HEK293 (cell line): Measurements from ENCODE around the gene TOR1A.
A peak's percentile ranks its signal among the peaks of the same experiment; 100 is the strongest.

ENCODE experiments used
- ATF2 ChIP-seq: fragments of 450-650 bp; formaldehyde crosslinking; IDR thresholded peaks from 2 replicates; pipeline ENCODE4 v1.5.1; 2016; ENCODE audit warnings: missing biosample characterization, missing genetic modification characterization, low read depth
- FEZF1 ChIP-seq: fragments of 450-650 bp; formaldehyde crosslinking; IDR thresholded peaks from 2 replicates; pipeline ENCODE4 v1.5.1; 2016; ENCODE audit warnings: missing biosample characterization, missing genetic modification characterization
- IKZF3 ChIP-seq: fragments of 450-650 bp; IDR thresholded peaks from 2 replicates; pipeline ENCODE4 v1.5.0; 2018; ENCODE audit warnings: missing biosample characterization, mild to moderate bottlenecking, missing genetic modification characterization, moderate library complexity
- SALL2 ChIP-seq: fragments of 450-650 bp; formaldehyde crosslinking; IDR thresholded peaks from 2 replicates; pipeline ENCODE4 v1.5.0; 2017; ENCODE audit warnings: missing biosample characterization, mild to moderate bottlenecking, missing genetic modification characterization, borderline replicate concordance
- TSHZ1 ChIP-seq: fragments of 450-650 bp; formaldehyde crosslinking; IDR thresholded peaks from 2 replicates; pipeline ENCODE4 v1.5.1; 2016; ENCODE audit warnings: missing biosample characterization, missing genetic modification characterization, borderline replicate concordance
- ZFP3 ChIP-seq: fragments of 450-650 bp; formaldehyde crosslinking; IDR thresholded peaks from 2 replicates; pipeline ENCODE4 v1.5.1; 2016; ENCODE audit warnings: low read depth, missing biosample characterization, missing genetic modification characterization
- ZNF23 ChIP-seq: fragments of 450-650 bp; formaldehyde crosslinking; IDR thresholded peaks from 2 replicates; pipeline ENCODE4 v1.5.1; 2016; ENCODE audit warnings: missing biosample characterization, missing genetic modification characterization, borderline replicate concordance
- ZNF266 ChIP-seq: fragments of 450-650 bp; formaldehyde crosslinking; IDR thresholded peaks from 2 replicates; pipeline ENCODE4 v1.5.1; 2016; ENCODE audit warnings: missing biosample characterization, missing genetic modification characterization, low read depth
- ZNF280C ChIP-seq: fragments of 450-650 bp; formaldehyde crosslinking; IDR thresholded peaks from 2 replicates; pipeline ENCODE4 v1.5.1; 2016; ENCODE audit warnings: missing biosample characterization, missing genetic modification characterization
- ZNF324 ChIP-seq: fragments of 450-650 bp; formaldehyde crosslinking; IDR thresholded peaks from 2 replicates; pipeline ENCODE4 v1.5.1; 2016; ENCODE audit warnings: missing biosample characterization, missing genetic modification characterization
- ZNF473 ChIP-seq: fragments of 450-650 bp; formaldehyde crosslinking; IDR thresholded peaks from 2 replicates; pipeline ENCODE4 v1.5.1; 2017; ENCODE audit warnings: missing biosample characterization, missing genetic modification characterization
- ZNF513 ChIP-seq: fragments of 450-650 bp; IDR thresholded peaks from 2 replicates; pipeline ENCODE4 v1.5.1; 2018; ENCODE audit warnings: missing biosample characterization, missing genetic modification characterization
- ZNF548 ChIP-seq: fragments of 450-650 bp; formaldehyde crosslinking; IDR thresholded peaks from 2 replicates; pipeline ENCODE4 v1.5.1; 2016; ENCODE audit warnings: missing biosample characterization, missing genetic modification characterization
- ZNF596 ChIP-seq: fragments of 450-650 bp; IDR thresholded peaks from 2 replicates; pipeline ENCODE4 v1.5.0; 2018; ENCODE audit warnings: missing biosample characterization, mild to moderate bottlenecking, missing genetic modification characterization, moderate library complexity
- ZNF623 ChIP-seq: fragments of 450-650 bp; formaldehyde crosslinking; IDR thresholded peaks from 2 replicates; pipeline ENCODE4 v1.5.1; 2016; ENCODE audit warnings: missing biosample characterization, missing genetic modification characterization
- ZNF704 ChIP-seq: fragments of 450-650 bp; formaldehyde crosslinking; IDR thresholded peaks from 2 replicates; pipeline ENCODE4 v1.5.1; 2016; ENCODE audit warnings: missing biosample characterization, missing genetic modification characterization
- ZSCAN16 ChIP-seq: fragments of 450-650 bp; formaldehyde crosslinking; IDR thresholded peaks from 2 replicates; pipeline ENCODE4 v1.5.1; 2016; ENCODE audit warnings: missing biosample characterization, missing genetic modification characterization
- TF ChIP-seq, protein P1 (sequence below): fragments of 450-650 bp; formaldehyde crosslinking; IDR thresholded peaks from 2 replicates; pipeline ENCODE4 v1.5.1; 2016; ENCODE audit warnings: missing biosample characterization, missing genetic modification characterization
- TF ChIP-seq, protein P2 (sequence below): IDR thresholded peaks from 2 replicates; pipeline ENCODE4 v1.6.1; 2011; ENCODE audit warnings: mild to moderate bottlenecking, low read depth, low read length, borderline replicate concordance

Gene TOR1A

GRCh38 chr9:129823935-129824601 lies at the start of gene TOR1A (continued):
- TF ChIP-seq ZSCAN16: no peak
- no peak for TF ChIP-seq ZNF596 (tag by site-specific recombination)
- peak; percentile 88; the same call in 1 of the 2 replicates for TF ChIP-seq ZNF324 (tag by site-specific recombination)
- TF ChIP-seq IKZF3: peak; percentile 87
- TF ChIP-seq, protein P1, sequence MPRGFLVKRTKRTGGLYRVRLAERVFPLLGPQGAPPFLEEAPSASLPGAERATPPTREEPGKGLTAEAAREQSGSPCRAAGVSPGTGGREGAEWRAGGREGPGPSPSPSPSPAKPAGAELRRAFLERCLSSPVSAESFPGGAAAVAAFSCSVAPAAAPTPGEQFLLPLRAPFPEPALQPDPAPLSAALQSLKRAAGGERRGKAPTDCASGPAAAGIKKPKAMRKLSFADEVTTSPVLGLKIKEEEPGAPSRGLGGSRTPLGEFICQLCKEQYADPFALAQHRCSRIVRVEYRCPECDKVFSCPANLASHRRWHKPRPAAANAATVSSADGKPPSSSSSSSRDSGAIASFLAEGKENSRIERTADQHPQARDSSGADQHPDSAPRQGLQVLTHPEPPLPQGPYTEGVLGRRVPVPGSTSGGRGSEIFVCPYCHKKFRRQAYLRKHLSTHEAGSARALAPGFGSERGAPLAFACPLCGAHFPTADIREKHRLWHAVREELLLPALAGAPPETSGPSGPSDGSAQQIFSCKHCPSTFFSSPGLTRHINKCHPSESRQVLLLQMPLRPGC (tag by site-specific recombination): no peak
- TF ChIP-seq ATF2 (tag by site-specific recombination): no peak
- no peak for TF ChIP-seq TSHZ1
- no peak for TF ChIP-seq ZNF548 (tag by site-specific recombination)
- TF ChIP-seq ZNF266 (tag by site-specific recombination): no peak
- TF ChIP-seq ZNF23 (tag by site-specific recombination): no peak
- no peak for TF ChIP-seq ZNF704 (tag by site-specific recombination)
- TF ChIP-seq ZNF473 (tag by site-specific recombination): no peak
- TF ChIP-seq ZNF513: no peak
- no peak for TF ChIP-seq SALL2 (tag by site-specific recombination)
- TF ChIP-seq ZFP3: no peak
- TF ChIP-seq ZNF623: 0 out of 2 replicates have a peak, but pooled peaks have one; percentile 32
- TF ChIP-seq FEZF1: no peak
- TF ChIP-seq, protein P2, sequence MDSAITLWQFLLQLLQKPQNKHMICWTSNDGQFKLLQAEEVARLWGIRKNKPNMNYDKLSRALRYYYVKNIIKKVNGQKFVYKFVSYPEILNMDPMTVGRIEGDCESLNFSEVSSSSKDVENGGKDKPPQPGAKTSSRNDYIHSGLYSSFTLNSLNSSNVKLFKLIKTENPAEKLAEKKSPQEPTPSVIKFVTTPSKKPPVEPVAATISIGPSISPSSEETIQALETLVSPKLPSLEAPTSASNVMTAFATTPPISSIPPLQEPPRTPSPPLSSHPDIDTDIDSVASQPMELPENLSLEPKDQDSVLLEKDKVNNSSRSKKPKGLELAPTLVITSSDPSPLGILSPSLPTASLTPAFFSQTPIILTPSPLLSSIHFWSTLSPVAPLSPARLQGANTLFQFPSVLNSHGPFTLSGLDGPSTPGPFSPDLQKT: no peak
- TF ChIP-seq ZNF280C (tag by site-specific recombination): no peak
- TF ChIP-seq, all 188 proteins: peak for 60
